Nucleus accumbens (tissue), 56 donors: ENCODE measurements around the gene GGT7.

Experiments used
- DNase-seq, 56 donors: peaks; one replicate each; lab custom pipeline; 2025; lab: John Stamatoyannopoulos, UW

GGT7 gene

GRCh38 chr20:34798871-34799270, 73.8 kb downstream of the GGT7 start:
- DNase-seq, result no peak

- DNase-seq, result no peak
Measured at GRCh38 chr20:34798328-34798727, 74.3 kb downstream of the GGT7 start.

DNA sequence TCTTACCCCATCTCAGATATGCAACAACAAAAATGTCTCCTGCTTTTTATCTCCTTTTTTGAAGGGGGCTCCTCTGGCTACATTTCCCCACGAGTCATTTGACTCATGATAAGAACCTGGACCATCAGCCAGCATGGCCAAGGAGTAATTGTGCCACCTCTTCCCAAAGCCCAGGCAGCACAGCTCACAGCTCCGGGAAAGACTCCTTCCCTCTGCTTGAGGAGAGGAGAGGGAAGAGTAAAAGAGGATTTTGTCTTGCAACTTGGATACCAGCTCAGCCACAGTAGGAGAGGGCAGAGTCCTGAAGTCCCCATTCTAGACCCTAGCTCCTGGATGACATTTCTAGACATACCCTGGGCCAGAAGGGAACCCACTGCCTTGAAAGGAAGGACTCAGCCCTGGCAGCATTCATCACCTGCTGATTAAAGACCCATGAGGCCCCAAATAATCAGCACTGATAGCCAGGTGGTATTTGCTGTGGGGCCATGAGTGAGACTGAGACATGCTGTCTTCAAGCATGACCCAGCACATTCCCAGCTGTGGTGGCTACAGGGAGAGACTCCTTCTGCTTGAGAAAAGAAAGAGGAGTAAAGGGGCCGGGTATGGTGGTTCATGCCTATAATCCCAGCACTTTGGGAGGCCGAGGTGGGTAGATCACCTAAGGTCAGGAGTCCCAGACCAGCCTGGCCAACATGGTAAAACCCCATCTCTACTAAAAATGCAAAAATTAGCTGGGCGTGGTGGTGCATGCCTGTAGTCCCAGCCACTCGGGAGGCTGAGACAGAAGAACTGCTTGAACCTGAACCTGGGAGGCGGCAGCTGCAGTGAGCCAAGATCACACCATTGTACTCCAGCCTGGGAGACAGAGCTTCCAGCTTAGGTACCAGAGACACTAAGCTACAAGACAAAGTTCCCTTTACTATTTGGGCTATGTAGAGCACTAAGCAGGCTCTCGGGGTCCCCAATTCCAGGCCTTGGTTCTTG, 75.4 kb downstream of the GGT7 start:
- DNase-seq, result no peak
